C4-2B (cell line): ENCODE measurements around the gene ZFC3H1.

Experiments used
- CTCF ChIP-seq: fragments of 450-650 bp; conservative IDR thresholded peaks from 2 replicates; pipeline ENCODE4 v1.5.1; 2017; ENCODE audit warnings: mild to moderate bottlenecking
- ZFX ChIP-seq: fragments of 450-650 bp; IDR thresholded peaks from 2 replicates; pipeline ENCODE4 v1.6.1; 2017

DNA sequence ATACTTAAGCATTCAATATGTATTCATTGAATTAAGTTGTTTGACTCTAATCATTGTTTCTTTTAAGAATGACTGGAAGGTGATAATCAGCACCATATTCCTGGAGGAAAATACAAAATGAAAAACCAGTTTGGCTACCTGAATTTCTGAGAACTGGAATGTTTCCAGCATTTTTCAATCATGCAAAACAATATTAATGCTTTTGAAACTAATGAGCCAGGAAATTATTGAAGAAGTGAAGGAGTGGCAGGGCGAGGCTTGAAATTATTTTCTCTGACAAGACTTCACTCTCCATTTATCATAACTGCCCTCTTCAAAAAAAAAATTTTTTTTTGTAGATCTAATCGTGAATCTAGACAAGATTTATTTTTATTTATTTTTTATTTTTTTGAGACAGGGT, 41.3 kb upstream of the ZFC3H1 start:
- TF ChIP-seq CTCF (no peak), ZFX (no peak)
